H1 (cell line): ENCODE results near the gene ADCY9. TPM values are rescaled to one million over a fixed set of nuclear protein-coding genes. Genes with fewer than 3 reads are reported as not detected.
A peak's percentile ranks its signal among the peaks of the same experiment; 100 is the strongest.

ENCODE experiments used
- CTCF ChIA-PET: fragments of 300-600 bp; sonication (Branson Sonifier 250); formaldehyde crosslinking; loops from one replicate; lab custom pipeline; 2021; ENCODE audit not compliant: partially characterized antibody; lab: Charles Lee
- POLR2A ChIA-PET: fragments of 300-600 bp; sonication (Branson Sonifier 250); formaldehyde crosslinking; loops from one replicate; lab custom pipeline; 2021; ENCODE audit warnings: inconsistent platforms; ENCODE audit not compliant: partially characterized antibody; lab: Charles Lee
- DNase-seq, 2 experiments: peaks; one replicate each; pipeline versions ENCODE4 v3.0.0 to v3.0.0-alpha.2; 2010 to 2022; ENCODE audit warnings: low spot score in 2 of 2, low read depth in 1 of 2, mixed read lengths in 1 of 2
- FAIRE-seq: peaks from 2 replicates; lab custom pipeline; 2011; peaks lifted over from hg19 to GRCh38; lab: Jason Lieb, UNC
- H2AFZ ChIP-seq: 2 replicates; pipeline ENCODE4 v1.8.1; 2012; ENCODE audit warnings: low read length, inconsistent platforms
- H2AK5ac ChIP-seq: 2 replicates; pipeline ENCODE4 v1.6.1; 2013; ENCODE audit warnings: low read depth, low read length
- H2BK120ac ChIP-seq: replicated peaks from 2 replicates; pipeline ENCODE3; 2013; ENCODE audit warnings: low read depth, low read length, inconsistent platforms
- H2BK12ac ChIP-seq: 2 replicates; pipeline ENCODE4 v1.6.1; 2013; ENCODE audit warnings: low read depth, low read length
- H2BK15ac ChIP-seq: 2 replicates; pipeline ENCODE4 v1.6.1; 2013; ENCODE audit warnings: low read length
- H2BK20ac ChIP-seq: 2 replicates; pipeline ENCODE4 v1.6.1; 2013; ENCODE audit warnings: low read length
- H2BK5ac ChIP-seq: 2 replicates; pipeline ENCODE4 v1.6.1; 2013; ENCODE audit warnings: low read depth, low read length
- H3K14ac ChIP-seq: 2 replicates; pipeline ENCODE4 v1.6.1; 2013; ENCODE audit warnings: inconsistent platforms; ENCODE audit not compliant: insufficient read length
- H3K18ac ChIP-seq: 2 replicates; pipeline ENCODE4 v1.6.1; 2013; ENCODE audit warnings: low read length; ENCODE audit errors: extremely low read depth
- H3K23ac ChIP-seq: 2 replicates; pipeline ENCODE4 v1.6.1; 2013; ENCODE audit warnings: inconsistent platforms; ENCODE audit not compliant: insufficient read length
- H3K23me2 ChIP-seq: 2 replicates; pipeline ENCODE4 v1.6.1; 2013; ENCODE audit warnings: low read depth, low read length
- H3K27ac ChIP-seq: 2 replicates; pipeline ENCODE4 v1.6.1; 2011; ENCODE audit warnings: low read depth, low read length, inconsistent platforms
- H3K27me3 ChIP-seq, 4 experiments: replicated peaks in 1 of 4; 1 replicate in 1 of 4; 2 replicates in 3 of 4; pipeline versions ENCODE4 v1.6.1 to v1.8.1; 2011 to 2013; ENCODE audit warnings: low read length in 3 of 4, mild to moderate bottlenecking in 3 of 4, inconsistent platforms in 2 of 4, mixed read lengths in 2 of 4, moderate library complexity in 1 of 4; ENCODE audit not compliant: control insufficient read depth in 3 of 4, insufficient read depth in 3 of 4; ENCODE audit errors: extremely low read depth in 1 of 4
- H3K36me3 ChIP-seq, 4 experiments: 2 replicates each; pipeline versions ENCODE4 v1.6.1 to v1.8.1; 2011 to 2013; ENCODE audit warnings: mild to moderate bottlenecking in 4 of 4, low read length in 3 of 4, moderate library complexity in 2 of 4, control low read depth in 1 of 4, inconsistent platforms in 1 of 4; ENCODE audit not compliant: insufficient read depth in 4 of 4, control insufficient read depth in 2 of 4
- H3K4ac ChIP-seq: replicated peaks from 2 replicates; pipeline ENCODE3; 2013; ENCODE audit warnings: low read length, low read depth, mixed read lengths, inconsistent platforms; ENCODE audit not compliant: insufficient read length
- H3K4me1 ChIP-seq, 4 experiments: replicated peaks in 1 of 4; 1 replicate in 1 of 4; 2 replicates in 3 of 4; pipeline versions ENCODE4 v1.6.1 to v1.8.1; 2011 to 2013; ENCODE audit warnings: low read length in 3 of 4, inconsistent platforms in 2 of 4, mixed read lengths in 1 of 4; ENCODE audit not compliant: insufficient read depth in 4 of 4, control insufficient read depth in 3 of 4
- H3K4me2 ChIP-seq, 2 experiments: 2 replicates each; pipeline versions ENCODE4 v1.6.1 to v1.8.1; 2011 to 2013; ENCODE audit warnings: low read depth in 2 of 2, low read length in 2 of 2, control low read depth in 1 of 2, inconsistent platforms in 1 of 2, mild to moderate bottlenecking in 1 of 2; ENCODE audit not compliant: insufficient read depth in 1 of 2
- H3K4me3 ChIP-seq, 4 experiments: fragments of 200-600, 300-600 bp in 1 of 4; sonication (generic), shearing (Covaris generic), sonication (Bioruptor Twin) in 1 of 4; 2 replicates each; pipeline versions ENCODE4 v1.5.1 to v1.8.1; 2011 to 2016; ENCODE audit warnings: low read length in 4 of 4, low read depth in 3 of 4, control low read depth in 2 of 4, inconsistent platforms in 2 of 4, mild to moderate bottlenecking in 2 of 4, mixed read lengths in 1 of 4, moderate library complexity in 1 of 4; ENCODE audit not compliant: insufficient read depth in 2 of 4; ENCODE audit errors: extremely low read depth in 1 of 4
- H3K56ac ChIP-seq: replicated peaks from 2 replicates; pipeline ENCODE3; 2013; ENCODE audit warnings: low read depth, mild to moderate bottlenecking, mixed read lengths, low read length, inconsistent platforms; ENCODE audit not compliant: insufficient read length
- H3K79me1 ChIP-seq: 2 replicates; pipeline ENCODE4 v1.6.1; 2013; ENCODE audit warnings: low read depth, low read length, control low read depth
- H3K79me2 ChIP-seq, 2 experiments: 2 replicates each; pipeline versions ENCODE4 v1.6.1 to v1.8.1; 2012 to 2013; ENCODE audit warnings: low read length in 2 of 2, mild to moderate bottlenecking in 2 of 2, inconsistent platforms in 1 of 2; ENCODE audit not compliant: insufficient read depth in 2 of 2, control insufficient read depth in 1 of 2
- H3K9ac ChIP-seq, 4 experiments: replicated peaks in 1 of 4; 1 replicate in 1 of 4; 2 replicates in 3 of 4; pipeline versions ENCODE4 v1.6.1 to v1.8.1; 2011 to 2013; ENCODE audit warnings: low read depth in 3 of 4, low read length in 3 of 4, control low read depth in 2 of 4, mild to moderate bottlenecking in 2 of 4, moderate library complexity in 2 of 4, inconsistent platforms in 1 of 4; ENCODE audit errors: extremely low read depth in 1 of 4
- H3K9me3 ChIP-seq, 2 experiments: 2 replicates each; pipeline versions ENCODE4 v1.6.1 to v1.8.1; 2012 to 2013; ENCODE audit warnings: mild to moderate bottlenecking in 2 of 2, moderate library complexity in 2 of 2, control low read depth in 1 of 2, inconsistent platforms in 1 of 2, low read depth in 1 of 2, low read length in 1 of 2, mixed read lengths in 1 of 2; ENCODE audit not compliant: insufficient read depth in 2 of 2
- H4K20me1 ChIP-seq, 2 experiments: replicated peaks in 1 of 2; 2 replicates each; pipeline versions ENCODE3 to v1.8.1; 2011 to 2013; ENCODE audit warnings: inconsistent platforms in 2 of 2, low read length in 2 of 2, mild to moderate bottlenecking in 1 of 2; ENCODE audit not compliant: insufficient read depth in 2 of 2, control insufficient read depth in 1 of 2
- H4K5ac ChIP-seq: 2 replicates; pipeline ENCODE4 v1.6.1; 2013; ENCODE audit warnings: low read length, low read depth, mixed read lengths, inconsistent platforms; ENCODE audit not compliant: insufficient read length
- H4K8ac ChIP-seq: 2 replicates; pipeline ENCODE4 v1.8.0; 2013; ENCODE audit warnings: mild to moderate bottlenecking, moderate library complexity, low read length, inconsistent platforms; ENCODE audit not compliant: insufficient read depth; ENCODE audit errors: extremely low read depth
- H4K91ac ChIP-seq: replicated peaks from 2 replicates; pipeline ENCODE3; 2013; ENCODE audit warnings: low read length, mixed read lengths, inconsistent platforms; ENCODE audit not compliant: insufficient read length
- WGBS, 2 experiments: shearing (Covaris generic) in 1 of 2; methylation state at CpG; one replicate each; pipeline versions ENCODE4 v1.1.6 to v1.1.7; 2013 to 2015; ENCODE audit warnings: low lambda C conversion rate in 2 of 2, mixed read lengths in 2 of 2, inconsistent platforms in 1 of 2, low coverage in 1 of 2, missing lambda C conversion rate in 1 of 2; ENCODE audit not compliant: insufficient replicate concordance in 2 of 2, insufficient coverage in 1 of 2, insufficient read length in 1 of 2; ENCODE audit errors: extremely low coverage in 1 of 2, missing lambda C conversion rate in 1 of 2; 5-methylcytosine and 5-hydroxymethylcytosine counted together
- polyA plus RNA-seq, 7 experiments: library from polyadenylated mRNA; depleted of rRNA in 3 of 7; stranded (reverse) in 5 of 7; unstranded in 2 of 7; fragments of >200 nt in 5 of 7; fragments of 200-250 nt in 2 of 7; gene quantifications; 1 replicate in 5 of 7; 2 replicates in 1 of 7; 4 replicates in 1 of 7; pipeline versions ENCODE4 v1.2.1 to v1.2.3, GENCODE V29; 2011 to 2013; ENCODE audit warnings: missing spikeins in 2 of 7, mixed read lengths in 2 of 7
- total RNA-seq: library from RNA; stranded (reverse); fragmentation: NEBNext Ultra II Directional; extraction: Animal tissue kit (Norgen Biotek cat#: 25700); gene quantifications from 2 replicates; pipeline ENCODE4 v1.2.1, GENCODE V29; 2021

Gene ADCY9
- total and polyA plus RNA-seq, 2 of the 8 experiments (the other 6 are each of a cell fraction or from before 2014, with no cell fraction given) = 5.4 to 13.1 TPM

DNA sequence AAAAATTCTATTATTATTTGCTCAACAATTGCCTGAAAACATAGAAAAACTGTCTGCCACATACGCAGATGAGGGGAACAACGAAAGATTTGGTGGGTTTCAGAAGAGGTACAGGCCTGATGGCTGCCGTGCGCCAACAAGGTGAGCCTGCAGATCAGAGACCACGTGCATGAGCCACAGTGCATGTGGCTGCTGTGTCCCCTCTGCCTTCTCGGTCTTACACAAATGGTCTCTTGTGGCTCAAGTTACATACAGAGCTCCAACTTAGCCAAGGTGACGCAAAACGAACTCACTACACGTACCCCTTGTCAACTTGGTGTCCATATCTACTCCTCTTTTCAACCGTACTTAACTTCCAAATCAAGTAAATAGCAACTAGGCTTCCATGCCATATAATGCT, 82.3 kb downstream of the ADCY9 start:
- Histone ChIP-seq H2BK20ac (no peak overlapping the region), H2AK5ac (peak overlapping the region; percentile 89; the same call in 1 of the 2 replicates), H2AFZ (no peak overlapping the region), H2BK120ac (no peak overlapping the region), H3K9me3 (no peaks in the 10 kb centered on the region), H3K4me3 (no peak overlapping the region), H2BK15ac (no peak overlapping the region), H2BK12ac (no peak overlapping the region), H3K4me2 (no peak overlapping the region), H3K56ac (no peak overlapping the region), H3K79me2 (no peaks in the 10 kb centered on the region), H4K91ac (no peak overlapping the region), H3K79me1 (no peaks in the 10 kb centered on the region), H3K23me2 (no peaks in the 10 kb centered on the region), H3K4ac (no peak overlapping the region), H4K20me1 (peaks cover 0 to 2% of the 10 kb centered on the region in 2 experiments), H3K18ac (no peak overlapping the region), H3K4me1 (peaks cover 0 to 2% (median 0%) of the 10 kb centered on the region in 4 experiments; a peak in 1 of 7 replicates), H4K8ac (no peak overlapping the region), H3K27me3 (no peaks in the 10 kb centered on the region), H2BK5ac (no peak overlapping the region), H3K27ac (no peak overlapping the region), H3K14ac (no peak overlapping the region), H3K9ac (no peak overlapping the region), H4K5ac (no peak overlapping the region), H3K23ac (no peak overlapping the region), H3K36me3 (no peaks in the 10 kb centered on the region)
- ChIA-PET POLR2A (interaction anchor here (0.7 kb wide), 1 partner anchor 136 kb away, joined by 3 read pairs; no protein-coding TSS in a partner anchor), CTCF (no interaction called here)
- 89% methylated on average over 10 of the region's 10 CpGs; no CpG with 5 or more reads in 1 of the 2 experiments for WGBS, 2 experiments
- FAIRE-seq = no peak
- DNase-seq = no peak
